Measurements from ENCODE around the gene CACNA1S. TPM values are rescaled to one million over a fixed set of nuclear protein-coding genes. Genes with fewer than 3 reads are reported as not detected.

The CACNA1S gene
- total and polyA plus RNA-seq, 2 of the 8 experiments (the other 6 are each of a cell fraction or from before 2014, with no cell fraction given): 0.06 TPM; not detected in 1

GRCh38 chr1:201014816-201015200 lies 97.4 kb downstream of the CACNA1S start:
- peaks cover 6% of the 10 kb centered on the region in 2 experiments for H4K20me1 ChIP-seq (replicated peaks in 1 of 2; ENCODE audit: control insufficient read depth in 1 of 2, insufficient read depth in 2 of 2, low read length in 2 of 2)
- no peak overlapping the region for H4K91ac ChIP-seq (replicated peaks; ENCODE audit: insufficient read length, low read length)
- H3K4ac ChIP-seq (replicated peaks; ENCODE audit: insufficient read length, low read depth, low read length): no peak overlapping the region
- H3K79me2 ChIP-seq (ENCODE audit: control insufficient read depth in 1 of 2, insufficient read depth in 2 of 2, low read length in 2 of 2): peaks cover 0 to 28% of the 10 kb centered on the region in 2 experiments; a peak in 3 of 4 replicates
- FAIRE-seq: no peak
- no peak overlapping the region for H2AK5ac ChIP-seq (ENCODE audit: low read depth, low read length)
- no peak overlapping the region for H3K18ac ChIP-seq (ENCODE audit: extremely low read depth, low read length)
- no peak overlapping the region for H3K4me3 ChIP-seq (ENCODE audit: extremely low read depth in 1 of 4, insufficient read depth in 2 of 4, low read depth in 3 of 4, low read length in 4 of 4)
- no peak for DNase-seq (ENCODE audit: low read depth in 1 of 2, low spot score in 2 of 2)
- H3K23me2 ChIP-seq (ENCODE audit: low read depth, low read length): peaks cover 1% of the 10 kb centered on the region; the same call in 1 of the 2 replicates
- ChIA-PET POLR2A (ENCODE audit: partially characterized antibody) (interaction anchor here (0.9 to 3.4 kb wide), 5 partner anchors 11 to 122 kb away, joined by 3 to 33 read pairs (median 3); no protein-coding TSS in a partner anchor), CTCF (ENCODE audit: partially characterized antibody) (interaction anchor here (0.6 to 23.5 kb wide), 15 partner anchors 8 to 992 kb away, joined by 3 to 532 read pairs (median 6); partner anchors contain the start of gene KIF21B)
- no peaks in the 10 kb centered on the region for H3K36me3 ChIP-seq (ENCODE audit: control insufficient read depth in 2 of 4, insufficient read depth in 4 of 4, low read length in 3 of 4)
- no peak overlapping the region for H3K56ac ChIP-seq (replicated peaks; ENCODE audit: insufficient read length, low read depth, low read length)
- H3K14ac ChIP-seq (ENCODE audit: insufficient read length): no peak overlapping the region
- H2BK5ac ChIP-seq (ENCODE audit: low read depth, low read length): no peak overlapping the region
- no peak overlapping the region for H2BK120ac ChIP-seq (replicated peaks; ENCODE audit: low read depth, low read length)
- no peak overlapping the region for H2BK20ac ChIP-seq (ENCODE audit: low read length)
- peaks cover 18% of the 10 kb centered on the region for H3K79me1 ChIP-seq (ENCODE audit: low read depth, low read length)
- H4K5ac ChIP-seq (ENCODE audit: insufficient read length, low read depth, low read length): no peak overlapping the region
- no peak overlapping the region for H2BK12ac ChIP-seq (ENCODE audit: low read depth, low read length)
- no peak overlapping the region for H3K9ac ChIP-seq (replicated peaks in 1 of 4; ENCODE audit: extremely low read depth in 1 of 4, low read depth in 3 of 4, low read length in 3 of 4)
- no peak overlapping the region for H3K27ac ChIP-seq (ENCODE audit: low read depth, low read length)
- peak overlapping the region in 1 of 2 experiments; percentile 54; a peak in 1 of 4 replicates for H3K4me2 ChIP-seq (ENCODE audit: insufficient read depth in 1 of 2, low read depth in 2 of 2, low read length in 2 of 2)
- 0 out of 2 replicates have a peak overlapping the region, but pooled peaks have one; percentile 53 for H2BK15ac ChIP-seq (ENCODE audit: low read length)
- no peaks in the 10 kb centered on the region for H3K9me3 ChIP-seq (ENCODE audit: insufficient read depth in 2 of 2, low read depth in 1 of 2, low read length in 1 of 2)
- no peaks in the 10 kb centered on the region for H3K27me3 ChIP-seq (replicated peaks in 1 of 4; ENCODE audit: control insufficient read depth in 3 of 4, extremely low read depth in 1 of 4, insufficient read depth in 3 of 4, low read length in 3 of 4)
- peaks cover 2 to 24% (median 15%) of the 10 kb centered on the region in 4 experiments for H3K4me1 ChIP-seq (replicated peaks in 1 of 4; ENCODE audit: control insufficient read depth in 3 of 4, insufficient read depth in 4 of 4, low read length in 3 of 4)
- H2AFZ ChIP-seq (ENCODE audit: low read length): no peak overlapping the region
- WGBS, 2 experiments (ENCODE audit: extremely low coverage in 1 of 2, insufficient coverage in 1 of 2, insufficient read length in 1 of 2, insufficient replicate concordance in 2 of 2, low coverage in 1 of 2, low lambda C conversion rate in 2 of 2, missing lambda C conversion rate in 1 of 2): 83% methylated on average over 3 of the region's 3 CpGs; no CpG with 5 or more reads in 1 of the 2 experiments
- H4K8ac ChIP-seq (ENCODE audit: extremely low read depth, insufficient read depth, low read length): no peak overlapping the region
- H3K23ac ChIP-seq (ENCODE audit: insufficient read length): no peak overlapping the region
- TF ChIP-seq JUN (IDR thresholded peaks at IDR 0.05; ENCODE audit: low read depth, low read length): no peak

Data from H1 (cell line).